GM21528 (cell line): Measurements from ENCODE around the gene CABLES2.

Experiments used
- ATAC-seq: cut with Tn5 transposase; IDR thresholded peaks from one replicate; pipeline ENCODE4 v1.9.1; 2021; ENCODE audit warnings: mild to moderate bottlenecking, moderate library complexity; ENCODE audit not compliant: unreplicated experiment, low FRiP score

The CABLES2 gene

DNA sequence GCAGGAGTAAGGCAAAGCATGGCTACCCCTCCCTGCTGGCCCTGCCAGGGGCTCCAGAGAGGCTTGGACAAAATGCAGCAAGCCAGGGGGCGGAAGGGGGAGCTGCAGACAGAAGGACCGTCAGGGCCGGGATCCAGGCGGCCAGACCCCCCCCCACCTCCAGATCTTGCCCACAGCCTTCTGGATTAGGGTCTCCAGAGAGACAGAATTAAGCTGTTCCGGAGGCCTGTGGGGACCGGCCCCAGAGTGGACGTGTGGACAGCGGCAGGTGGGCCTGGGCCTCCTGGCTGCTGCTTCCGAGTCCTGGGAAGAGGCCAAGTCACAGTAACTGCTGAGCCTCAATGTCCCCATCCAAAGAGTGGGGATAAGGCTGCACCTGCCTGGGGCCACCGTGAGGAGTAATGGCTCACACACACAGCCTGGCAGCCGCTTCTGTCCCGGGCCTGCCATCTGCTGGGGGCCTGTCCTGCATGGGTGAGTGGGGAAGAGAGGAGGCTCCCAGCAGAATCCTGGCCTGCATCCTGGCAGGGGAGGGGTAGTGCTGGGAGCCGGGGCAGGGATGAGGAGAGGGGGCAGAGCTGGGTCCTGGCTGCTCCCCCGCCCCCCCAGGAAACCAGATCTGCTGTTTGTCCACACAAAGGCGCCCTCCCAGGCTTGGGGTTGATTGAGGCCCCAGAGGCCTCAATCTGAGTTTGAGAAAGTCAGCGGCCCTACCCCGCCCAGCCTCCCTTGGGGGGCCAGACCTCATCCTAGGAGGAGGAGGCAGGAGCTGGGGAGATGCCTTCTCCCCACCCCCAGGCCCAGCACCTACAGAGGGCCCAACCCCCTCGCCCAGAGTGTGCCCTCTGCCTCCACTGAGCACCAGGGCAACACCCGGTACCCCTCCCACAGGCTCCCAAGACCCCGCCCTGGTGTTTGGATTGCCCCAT lies 43.8 kb downstream of the CABLES2 start:
- ATAC-seq: no peak

DNA sequence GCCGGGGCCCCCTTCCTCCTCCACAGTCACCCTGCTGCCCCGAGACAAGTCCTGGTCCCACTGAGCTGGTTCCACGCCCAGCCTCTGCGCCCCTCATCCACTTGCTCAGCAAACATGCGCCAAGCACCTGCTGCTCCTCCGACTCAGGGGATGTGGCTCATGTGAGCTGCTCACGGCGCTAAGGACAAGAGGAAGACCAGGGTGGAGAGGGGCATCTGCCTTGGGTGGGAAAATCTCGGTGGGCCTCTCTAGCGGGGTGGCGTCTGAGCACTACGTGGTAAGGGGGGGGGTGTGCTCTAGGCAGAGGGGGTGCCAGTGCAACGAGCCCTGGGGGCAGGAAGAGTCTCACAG lies 44.5 kb downstream of the CABLES2 start:
- no peak for ATAC-seq

GRCh38 chr20:62361799-62362589 lies 45.1 kb downstream of the CABLES2 start:
- ATAC-seq: no peak

GRCh38 chr20:62360854-62361798 lies 46.0 kb downstream of the CABLES2 start:
- no peak for ATAC-seq

DNA sequence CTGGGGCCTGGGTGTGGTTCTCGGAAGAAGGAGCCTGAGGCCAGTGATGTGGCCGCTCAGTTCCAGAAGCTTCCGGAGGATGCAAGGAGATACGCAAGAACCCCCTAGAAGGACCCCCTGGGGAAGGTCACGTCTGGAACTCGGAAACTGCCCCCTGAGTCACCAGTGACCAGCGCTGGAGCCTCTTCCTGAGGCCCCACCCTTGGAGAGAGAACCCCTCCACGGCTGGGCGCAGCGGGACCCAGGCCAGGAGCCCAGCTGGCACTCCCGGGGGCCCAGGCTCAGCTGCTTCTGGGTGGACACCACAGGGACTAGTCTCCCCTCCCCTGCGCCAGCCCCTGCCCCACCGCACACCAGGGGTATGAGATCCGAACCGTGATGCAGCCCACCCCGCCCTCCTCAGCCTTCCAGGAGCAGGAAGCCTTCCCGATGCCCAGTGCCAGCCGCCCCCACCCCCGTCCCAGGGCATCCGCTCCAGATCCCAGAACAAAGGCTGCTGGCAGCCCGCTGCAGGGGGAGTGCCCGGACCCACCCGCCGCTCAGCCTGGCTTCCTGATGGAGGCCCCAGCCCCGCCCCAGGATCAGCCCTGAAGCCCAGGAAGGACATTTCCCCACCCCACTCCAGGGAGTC lies 47.5 kb downstream of the CABLES2 start:
- ATAC-seq: no peak

DNA sequence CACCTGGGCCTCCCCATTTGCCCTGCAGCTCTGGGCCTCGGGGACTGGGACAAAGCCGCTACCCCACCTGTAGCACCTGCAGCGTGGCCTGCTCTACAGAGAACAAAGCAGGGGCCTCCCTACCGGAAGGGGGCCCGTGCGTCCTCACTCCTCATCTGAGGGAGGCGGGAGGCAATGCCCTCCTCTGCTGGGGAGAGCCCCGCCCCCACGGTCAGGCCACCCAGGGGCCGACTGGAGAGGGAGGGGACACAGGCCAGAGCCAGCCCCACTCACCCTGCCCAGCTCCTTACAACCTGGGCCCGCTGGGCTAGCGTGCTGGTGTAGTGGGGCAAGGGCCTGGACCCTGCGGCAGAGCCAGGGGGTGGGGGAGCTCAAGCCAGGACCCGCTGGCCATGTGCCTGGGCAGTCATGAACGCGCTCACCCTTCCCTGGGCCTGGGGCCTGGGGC lies 48.0 kb downstream of the CABLES2 start:
- ATAC-seq: no peak

DNA sequence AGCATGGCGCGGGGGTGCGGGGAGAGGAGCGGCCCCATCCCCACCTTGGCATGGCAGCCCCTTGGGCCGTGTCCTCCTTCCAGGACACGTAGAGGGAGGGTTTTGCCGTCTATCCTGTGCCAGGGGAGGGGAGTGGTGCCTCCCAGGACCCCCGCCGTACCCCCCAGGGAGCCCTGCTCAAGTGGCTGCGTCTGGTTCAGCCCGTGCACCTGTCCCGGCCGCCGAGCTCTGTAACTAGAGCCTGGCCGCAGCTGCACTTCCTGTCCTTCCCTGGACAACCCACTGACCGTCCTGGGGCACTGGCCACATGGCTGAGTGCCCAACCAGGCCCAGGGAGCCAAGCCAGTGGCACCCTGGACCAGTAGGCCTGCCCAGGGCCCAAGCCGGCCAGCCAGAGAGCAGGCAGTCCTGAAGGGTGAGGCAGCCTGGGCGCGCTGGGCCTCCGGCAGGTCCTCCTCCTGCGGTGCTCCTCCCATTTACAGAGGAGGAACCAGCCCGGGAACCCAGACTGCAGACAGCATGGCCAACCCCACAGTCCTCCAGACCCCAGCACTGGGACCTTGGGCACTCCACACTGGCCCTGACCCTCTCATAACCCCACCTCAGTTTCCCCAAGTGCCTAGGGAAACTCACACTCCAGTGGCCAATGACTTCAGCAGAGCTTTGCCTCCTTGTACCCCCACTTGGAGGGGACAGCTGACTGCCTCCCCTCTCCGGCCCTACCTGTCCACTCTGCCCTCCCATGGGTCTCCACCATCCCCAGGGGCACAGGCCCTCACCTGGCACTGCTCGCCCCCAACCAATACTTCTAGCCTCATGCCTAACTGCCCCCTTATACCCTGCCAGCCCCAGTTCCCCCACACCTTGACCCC lies 48.7 kb downstream of the CABLES2 start:
- ATAC-seq: no peak

- no peak for ATAC-seq
Measured at GRCh38 chr20:62357681-62358080, 49.4 kb downstream of the CABLES2 start.

DNA sequence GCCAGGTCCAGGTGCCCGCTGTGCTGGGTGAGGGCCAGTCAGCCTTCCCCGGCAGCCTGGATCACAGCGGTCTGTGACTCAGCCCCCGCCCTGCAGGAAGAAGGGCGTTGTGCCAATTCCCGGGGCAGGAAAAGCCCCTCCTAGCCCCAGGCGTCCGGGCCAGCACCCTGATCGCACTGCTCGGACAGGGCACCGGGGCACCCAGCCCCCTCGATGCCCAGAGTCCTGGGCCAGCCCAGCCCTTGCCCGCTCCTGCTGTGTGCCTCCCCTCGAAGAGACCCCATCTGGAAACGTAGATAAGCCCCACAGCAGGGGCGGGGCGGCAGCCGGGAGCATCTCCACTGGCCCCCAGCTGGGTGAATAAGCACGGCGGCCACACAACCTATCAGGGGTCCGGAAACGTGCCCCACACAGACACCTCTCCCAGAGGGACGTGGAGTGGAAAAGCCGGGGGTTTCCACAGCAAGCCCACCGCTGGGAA lies 49.9 kb downstream of the CABLES2 start:
- no peak for ATAC-seq

- ATAC-seq: no peak
Measured at GRCh38 chr20:62356589-62357186, 50.4 kb downstream of the CABLES2 start.

DNA sequence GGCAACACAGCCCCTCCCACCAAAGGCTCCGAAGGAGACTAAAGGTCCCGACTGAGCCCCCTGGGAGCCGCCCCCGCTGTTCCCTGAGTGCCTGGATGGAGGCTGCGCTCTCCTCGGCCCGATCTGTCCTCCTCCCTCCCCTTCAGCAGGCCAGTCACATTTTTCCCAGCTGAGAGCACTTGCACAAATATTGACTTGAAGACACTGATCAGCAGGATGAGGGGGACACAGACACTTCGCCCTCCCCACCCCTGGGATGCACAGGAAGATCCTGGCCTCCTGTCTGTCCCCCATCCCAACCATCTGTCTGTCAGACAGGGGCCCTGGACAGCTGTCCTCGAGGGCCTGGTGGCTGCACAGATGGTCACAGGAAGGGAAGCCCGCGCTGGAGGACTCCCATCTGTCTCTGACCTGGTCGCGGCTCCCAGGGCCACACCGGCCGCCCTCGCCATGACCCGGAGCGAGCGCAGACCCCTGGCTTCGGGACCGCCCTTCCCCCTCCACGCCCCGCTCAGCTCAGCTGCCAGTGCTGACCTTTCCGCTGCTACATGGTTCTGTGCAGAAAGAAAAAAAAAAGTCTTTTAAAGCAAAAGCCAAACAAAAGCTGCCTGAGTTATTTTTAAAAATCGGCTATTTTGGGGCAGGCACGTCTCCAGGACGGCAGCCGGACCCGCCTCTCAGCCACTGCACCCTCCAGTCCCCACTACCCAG lies 51.1 kb downstream of the CABLES2 start:
- ATAC-seq: no peak

- ATAC-seq: no peak
Measured at GRCh38 chr20:62355516-62355877, 51.6 kb downstream of the CABLES2 start.

DNA sequence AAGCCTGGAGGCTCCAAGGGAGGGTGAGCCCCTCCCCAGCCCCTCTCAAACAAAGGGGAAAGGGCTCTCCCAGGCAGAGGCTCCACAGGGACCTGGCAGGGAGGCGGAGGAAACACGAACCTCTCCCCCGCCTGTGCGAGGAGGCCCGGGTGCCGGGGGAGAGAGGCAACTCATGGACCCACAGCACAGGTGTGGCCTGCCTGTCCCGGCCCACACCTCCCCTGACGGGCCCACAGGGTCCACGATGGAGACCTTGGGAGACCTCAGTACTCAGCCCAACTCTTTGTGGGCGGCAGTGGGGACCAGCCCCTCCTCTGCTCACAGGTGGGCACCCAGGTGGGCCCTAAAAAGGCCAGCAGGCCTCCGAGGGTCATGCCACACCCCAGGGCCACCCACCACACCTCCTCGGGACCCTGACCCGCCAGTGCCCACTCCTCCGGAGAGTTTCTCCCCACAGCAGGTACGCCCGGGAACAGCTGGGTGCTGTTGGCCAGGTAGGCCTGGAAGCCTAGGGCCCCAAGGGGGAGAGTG lies 52.2 kb downstream of the CABLES2 start:
- no peak for ATAC-seq

- no peak for ATAC-seq
Measured at GRCh38 chr20:62354031-62354808, 52.9 kb downstream of the CABLES2 start.

- ATAC-seq: no peak
Measured at GRCh38 chr20:62353289-62354030, 53.6 kb downstream of the CABLES2 start.
